RWPE2 (cell line): Measurements from ENCODE around the gene DEFB114.

Experiments
- ATAC-seq: fragments of 200-7000 bp; cut with Tn5 transposase; 3 replicates; pipeline ENCODE4 v1.9.1; 2021; ENCODE audit warnings: low read depth
- DNase-seq: peaks from one replicate; pipeline ENCODE4 v3.0.0-alpha.2; 2020; ENCODE audit warnings: low spot score
- H3K27ac ChIP-seq: fragments of 450-650 bp; 2 replicates; pipeline ENCODE4 v1.5.1; 2017; ENCODE audit warnings: mild to moderate bottlenecking; ENCODE audit not compliant: poor library complexity, severe bottlenecking
- H3K27me3 ChIP-seq: fragments of 250-450 bp; sonication (Bioruptor Pico); 2 replicates; pipeline ENCODE4 v1.5.1; 2021; ENCODE audit warnings: mild to moderate bottlenecking, moderate library complexity; ENCODE audit not compliant: insufficient read depth, poor library complexity, severe bottlenecking
- H3K36me3 ChIP-seq: fragments of 250-450 bp; sonication (Bioruptor Pico); 2 replicates; pipeline ENCODE4 v1.5.1; 2020; ENCODE audit warnings: low read depth, mild to moderate bottlenecking, moderate library complexity
- H3K4me1 ChIP-seq: fragments of 250-450 bp; sonication (Bioruptor Pico); 2 replicates; pipeline ENCODE4 v1.5.1; 2021; ENCODE audit warnings: mild to moderate bottlenecking, moderate library complexity; ENCODE audit not compliant: insufficient read depth, poor library complexity, severe bottlenecking
- H3K4me3 ChIP-seq: fragments of 250-450 bp; sonication (Bioruptor Pico); 2 replicates; pipeline ENCODE4 v1.5.1; 2021; ENCODE audit warnings: mild to moderate bottlenecking, moderate library complexity; ENCODE audit not compliant: severe bottlenecking
- H3K9me3 ChIP-seq: fragments of 250-450 bp; sonication (Bioruptor Pico); 2 replicates; pipeline ENCODE4 v1.5.1; 2021; ENCODE audit warnings: mild to moderate bottlenecking, moderate library complexity; ENCODE audit not compliant: severe bottlenecking
- CTCF ChIP-seq: fragments of 450-650 bp; IDR thresholded peaks from one replicate; pipeline ENCODE4 v1.5.1; 2017; ENCODE audit warnings: mild to moderate bottlenecking, moderate library complexity; ENCODE audit not compliant: poor library complexity, severe bottlenecking

Gene DEFB114

GRCh38 chr6:49964064-49964463, at the start of gene DEFB114:
TSS of gene DEFB114 (minus strand) at chr6:49964164. CDS start at chr6:49964105, 59 bp downstream.
- Histone ChIP-seq H3K27ac (no peak within 1 kb of the TSS), H3K4me3 (no peak within 1 kb of the TSS), H3K36me3 (no peaks in the 10 kb centered on the region), H3K4me1 (no peaks in the 10 kb centered on the region), H3K9me3 (no peaks in the 10 kb centered on the region), H3K27me3 (peaks cover 24% of the 10 kb centered on the region)
- no peak for TF ChIP-seq CTCF
- no peak for DNase-seq
- ATAC-seq = no peak

GRCh38 chr6:50007819-50008218, 43.9 kb upstream of the DEFB114 start:
- no peaks in the 10 kb centered on the region for H3K27me3 ChIP-seq
- TF ChIP-seq CTCF = no peak

GRCh38 chr6:50003139-50003538, 39.2 kb upstream of the DEFB114 start:
- no peak overlapping the region for H3K4me3 ChIP-seq
- ATAC-seq (no peak), DNase-seq (no peak)
- H3K36me3 ChIP-seq = no peaks in the 10 kb centered on the region
- H3K9me3 ChIP-seq = no peaks in the 10 kb centered on the region
- peaks cover 5% of the 10 kb centered on the region for H3K4me1 ChIP-seq
- H3K27me3 ChIP-seq = no peaks in the 10 kb centered on the region
- no peak for TF ChIP-seq CTCF
- H3K27ac ChIP-seq = no peak overlapping the region

More at GRCh38 chr6:50007819-50008218, 43.9 kb upstream of the DEFB114 start:
- H3K4me3 ChIP-seq = no peak overlapping the region
- no peak for DNase-seq
- H3K27ac ChIP-seq = no peak overlapping the region
- no peaks in the 10 kb centered on the region for H3K36me3 ChIP-seq
- ATAC-seq = peak; percentile 95
- H3K4me1 ChIP-seq = peaks cover 7% of the 10 kb centered on the region
- H3K9me3 ChIP-seq = no peaks in the 10 kb centered on the region

GRCh38 chr6:49995278-49995677, 31.3 kb upstream of the DEFB114 start:
- Histone ChIP-seq H3K27ac (no peak overlapping the region), H3K4me1 (no peaks in the 10 kb centered on the region), H3K27me3 (no peaks in the 10 kb centered on the region), H3K4me3 (no peak overlapping the region), H3K36me3 (no peaks in the 10 kb centered on the region), H3K9me3 (peaks cover 3% of the 10 kb centered on the region)
- DNase-seq (no peak), ATAC-seq (no peak)
- no peak for TF ChIP-seq CTCF

- no peak overlapping the region for H3K27ac ChIP-seq
- H3K27me3 ChIP-seq = no peaks in the 10 kb centered on the region
- peaks cover 3% of the 10 kb centered on the region for H3K9me3 ChIP-seq
- DNase-seq = no peak
- no peaks in the 10 kb centered on the region for H3K4me1 ChIP-seq
- ATAC-seq = no peak
- H3K4me3 ChIP-seq = no peak overlapping the region
- TF ChIP-seq CTCF = no peak
- H3K36me3 ChIP-seq = no peaks in the 10 kb centered on the region
Measured at GRCh38 chr6:49988900-49989299, 24.9 kb upstream of the DEFB114 start.
